Suppressor macrophage (primary cell): ENCODE data around the gene KCNF1.

Experiments
- DNase-seq, 4 experiments: peaks; one replicate each; pipeline ENCODE4 v3.0.0-alpha.2; 2020 to 2022

KCNF1 gene

DNA sequence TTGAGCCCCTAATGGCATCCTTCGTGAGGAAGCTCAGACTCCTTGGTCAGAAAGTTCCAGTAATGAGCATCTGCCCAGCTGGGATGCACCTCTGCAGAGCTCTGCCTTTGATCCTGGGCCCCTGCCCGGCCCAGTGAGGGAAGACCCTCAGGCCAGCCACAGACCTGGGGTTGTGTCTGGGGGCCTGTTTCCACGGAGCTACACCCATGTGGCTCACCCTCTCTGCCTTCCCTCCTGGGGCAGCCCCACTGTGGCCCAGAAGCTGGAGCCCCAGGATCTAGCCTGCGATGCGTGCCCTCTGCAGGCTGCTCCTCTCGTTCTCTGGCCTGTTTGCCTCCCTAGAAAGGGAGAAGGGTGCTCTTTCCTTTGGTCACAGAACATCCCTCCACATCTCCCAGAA is 9.8 kb downstream of the KCNF1 start:
- no peak for DNase-seq

DNA sequence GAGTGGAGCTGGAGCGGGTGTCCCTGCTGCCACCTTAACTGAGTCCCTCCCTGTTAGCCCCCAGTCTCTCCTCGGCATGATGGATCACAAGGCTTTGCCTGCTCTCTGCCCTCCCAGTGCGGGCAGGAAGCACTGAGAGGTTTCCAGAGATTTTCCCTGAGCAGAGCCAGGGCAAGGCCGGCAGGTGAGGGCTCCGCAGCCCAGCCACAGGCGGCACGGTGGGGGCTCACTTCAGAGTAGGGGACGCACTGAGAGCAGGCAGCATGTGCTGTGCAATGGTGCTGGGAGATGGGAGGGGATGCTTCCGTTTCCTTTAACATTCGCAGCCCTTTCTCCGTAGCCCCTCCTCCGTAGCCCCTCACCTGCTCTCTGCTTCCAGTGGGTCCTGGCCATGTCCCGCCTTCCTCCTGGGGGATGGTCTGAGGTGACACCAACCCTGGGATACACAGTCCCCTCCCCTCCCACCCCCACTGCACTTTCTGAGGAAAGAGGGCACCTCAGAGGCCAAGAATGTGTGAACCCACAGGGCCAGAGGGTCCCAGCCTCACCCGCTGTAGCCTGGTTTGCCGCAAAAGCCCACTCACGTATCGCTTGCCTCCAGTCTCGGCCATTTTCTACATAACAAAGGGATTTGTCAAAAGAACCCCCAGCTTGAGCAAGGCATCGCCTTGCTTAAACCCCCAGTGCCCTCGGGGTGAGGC is 10.7 kb downstream of the KCNF1 start:
- DNase-seq: no peak

DNA sequence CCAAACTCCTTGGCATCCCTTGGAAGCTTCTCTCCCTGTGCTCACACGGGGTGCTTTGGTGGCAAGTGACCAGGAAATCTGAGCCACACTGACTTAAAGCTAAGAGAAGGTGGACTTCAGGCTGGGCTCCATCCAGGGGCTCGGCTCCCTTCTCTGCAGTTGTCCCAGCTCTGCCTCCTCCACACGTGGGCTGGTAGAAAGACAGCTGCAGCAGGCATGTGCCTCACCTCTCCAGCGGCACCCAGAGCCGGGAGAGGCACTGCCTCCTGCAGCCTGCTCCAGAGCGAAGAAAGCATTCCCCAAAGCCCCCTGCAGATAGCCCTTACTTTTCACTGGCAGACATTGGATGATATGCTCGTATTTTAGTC is 11.3 kb downstream of the KCNF1 start:
- DNase-seq: no peak

DNA sequence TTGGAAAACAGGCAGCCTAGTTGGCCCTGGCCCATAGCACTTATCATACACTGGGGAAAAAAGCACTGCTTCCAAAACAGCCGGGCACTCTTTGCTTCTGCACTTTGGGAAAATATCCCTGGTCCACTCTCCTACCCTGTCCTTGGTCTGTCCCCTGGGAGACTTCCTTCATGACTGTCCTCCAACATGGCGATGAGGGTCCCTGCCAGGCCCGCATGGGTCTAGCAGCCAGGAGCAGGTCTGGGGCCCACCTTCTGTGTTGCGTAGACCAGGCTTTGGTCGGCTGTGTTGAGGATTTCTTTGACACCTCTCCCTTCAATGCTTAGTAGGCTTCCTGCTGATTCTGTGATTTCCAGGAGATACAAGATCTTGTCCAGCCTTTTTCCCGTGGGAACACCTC is 12.2 kb downstream of the KCNF1 start:
- DNase-seq: no peak

DNA sequence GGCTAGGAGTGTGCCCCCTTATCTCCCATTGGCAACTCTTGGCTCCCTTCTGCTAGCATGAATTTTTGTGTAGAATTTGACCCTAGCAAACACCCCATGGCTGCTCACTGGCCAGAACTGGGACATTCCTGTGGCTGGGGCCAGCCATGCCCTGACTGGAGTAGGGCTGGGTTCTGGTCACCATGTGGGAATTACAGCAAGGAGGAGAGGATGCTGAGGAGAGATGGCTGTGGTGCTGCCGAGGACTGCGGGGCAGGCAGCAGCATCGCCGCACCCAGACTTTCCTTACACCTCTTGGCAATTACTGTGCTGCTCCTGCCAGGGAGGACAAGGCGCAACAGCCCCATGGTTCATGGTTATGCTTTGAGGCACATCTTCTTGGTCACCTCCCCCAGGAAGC is 12.7 kb downstream of the KCNF1 start:
- DNase-seq: no peak

DNA sequence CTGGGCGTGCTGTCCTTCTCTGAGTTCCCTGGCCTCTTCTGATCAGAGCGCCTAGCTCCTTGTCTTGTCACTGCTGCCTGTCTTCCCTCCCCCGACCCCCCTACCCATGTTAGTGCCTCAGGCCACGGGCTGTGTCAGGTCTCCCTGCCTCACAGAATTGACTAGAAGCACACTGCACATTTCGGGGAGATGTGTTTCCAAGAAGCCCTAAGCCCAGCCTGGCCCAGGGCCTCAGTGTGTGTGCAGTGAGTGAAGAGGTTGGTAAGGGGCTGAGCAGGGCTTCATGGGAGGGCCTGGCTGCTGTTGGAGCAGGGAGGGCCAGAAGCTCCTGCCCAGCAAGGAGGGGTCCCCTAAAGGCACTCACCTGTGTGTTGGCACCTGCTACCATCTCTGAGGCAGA is 13.1 kb downstream of the KCNF1 start:
- DNase-seq: no peak

DNA sequence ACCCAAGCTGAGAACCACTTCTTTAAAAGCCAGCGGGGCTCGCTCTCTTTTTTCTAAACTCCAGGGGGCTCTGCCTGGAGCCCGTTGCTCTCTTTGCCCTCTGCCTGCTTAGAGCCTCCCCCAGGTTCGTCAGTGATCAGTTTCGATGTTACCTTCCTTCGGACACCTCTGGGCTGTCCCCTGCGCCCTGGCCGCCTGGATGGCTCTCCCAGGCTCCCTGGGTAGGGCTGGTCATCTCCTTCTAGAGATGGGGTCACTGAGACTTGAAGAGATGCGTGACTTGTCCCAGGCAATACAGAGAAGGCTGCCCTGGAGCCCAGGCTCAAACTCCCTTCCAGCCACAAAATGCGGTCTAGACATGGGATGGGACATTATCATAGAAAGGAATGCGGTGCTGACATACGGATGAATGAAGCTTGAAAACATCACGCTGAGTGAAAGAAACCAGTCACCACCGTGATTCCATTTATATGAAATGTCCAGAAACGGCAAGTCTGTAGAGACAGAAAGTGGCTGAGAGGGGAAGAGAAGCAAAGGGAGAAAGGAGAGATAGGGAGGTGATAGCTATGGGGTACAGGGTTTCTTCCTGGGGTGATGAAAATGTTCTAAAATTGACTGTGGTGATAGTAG is 14.6 kb downstream of the KCNF1 start:
- DNase-seq: no peak

DNA sequence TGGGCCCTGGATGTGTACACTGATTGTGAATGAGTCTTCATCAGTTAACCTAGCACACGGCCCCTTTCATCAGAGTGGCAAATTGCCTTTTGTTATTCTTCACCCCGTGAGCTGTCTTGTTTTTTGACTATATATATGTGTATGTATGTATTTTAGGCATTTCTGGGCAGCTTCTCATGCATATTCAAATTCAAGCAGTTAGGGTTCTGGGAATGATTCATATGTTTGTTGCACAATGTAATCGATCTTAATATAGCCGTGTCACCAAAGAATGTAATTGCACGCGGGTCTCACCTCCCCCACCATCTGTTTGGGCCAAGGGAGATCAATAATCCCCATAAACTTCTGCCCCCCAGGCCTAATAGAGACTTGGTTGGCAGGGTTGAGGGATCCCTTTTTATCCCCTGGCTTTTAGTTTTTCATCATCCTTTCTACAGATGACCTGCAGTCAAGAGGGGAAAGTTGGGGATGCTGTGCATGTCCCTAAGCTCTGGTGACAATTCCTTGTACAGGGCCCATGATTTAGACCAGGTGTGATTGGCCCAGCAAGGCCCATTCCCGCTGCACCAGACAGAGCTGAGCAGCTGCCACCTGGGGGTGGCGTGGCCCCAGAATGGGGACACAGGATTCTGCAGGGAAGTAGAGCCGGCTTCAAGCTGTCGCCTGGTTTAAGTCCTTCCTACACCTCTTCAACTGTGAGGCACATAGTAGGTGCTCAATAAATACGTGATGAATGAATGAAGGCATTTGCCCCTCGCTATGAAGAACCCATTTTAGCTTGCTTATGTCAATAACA is 19.2 kb downstream of the KCNF1 start:
- no peak for DNase-seq

DNA sequence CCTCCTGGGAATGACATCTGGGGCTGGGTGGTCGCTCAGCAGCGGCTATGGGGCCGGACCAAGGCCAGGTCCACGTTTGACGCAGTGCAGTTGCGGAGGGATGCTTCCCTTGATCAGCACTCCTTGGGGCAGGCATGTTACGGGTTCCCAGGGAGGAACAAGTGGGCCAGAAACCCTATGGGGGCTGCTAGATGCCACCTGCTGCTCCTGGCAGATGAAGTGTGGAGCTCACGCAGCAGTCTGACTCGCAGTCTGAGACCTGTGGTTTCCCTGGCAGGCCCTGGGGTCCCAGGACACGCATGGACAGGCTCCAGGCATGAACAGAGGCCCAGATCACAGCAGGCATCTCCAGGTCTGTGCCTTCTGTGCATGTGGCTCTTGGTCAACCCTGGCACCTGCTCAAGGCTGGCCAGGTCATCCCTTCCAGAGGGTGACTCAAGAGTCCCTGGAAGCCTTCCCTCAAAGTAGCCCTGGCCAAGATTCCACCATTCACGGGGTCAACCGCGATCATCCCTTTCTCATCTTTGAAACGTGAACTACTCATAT is 20.0 kb downstream of the KCNF1 start:
- DNase-seq: no peak

DNA sequence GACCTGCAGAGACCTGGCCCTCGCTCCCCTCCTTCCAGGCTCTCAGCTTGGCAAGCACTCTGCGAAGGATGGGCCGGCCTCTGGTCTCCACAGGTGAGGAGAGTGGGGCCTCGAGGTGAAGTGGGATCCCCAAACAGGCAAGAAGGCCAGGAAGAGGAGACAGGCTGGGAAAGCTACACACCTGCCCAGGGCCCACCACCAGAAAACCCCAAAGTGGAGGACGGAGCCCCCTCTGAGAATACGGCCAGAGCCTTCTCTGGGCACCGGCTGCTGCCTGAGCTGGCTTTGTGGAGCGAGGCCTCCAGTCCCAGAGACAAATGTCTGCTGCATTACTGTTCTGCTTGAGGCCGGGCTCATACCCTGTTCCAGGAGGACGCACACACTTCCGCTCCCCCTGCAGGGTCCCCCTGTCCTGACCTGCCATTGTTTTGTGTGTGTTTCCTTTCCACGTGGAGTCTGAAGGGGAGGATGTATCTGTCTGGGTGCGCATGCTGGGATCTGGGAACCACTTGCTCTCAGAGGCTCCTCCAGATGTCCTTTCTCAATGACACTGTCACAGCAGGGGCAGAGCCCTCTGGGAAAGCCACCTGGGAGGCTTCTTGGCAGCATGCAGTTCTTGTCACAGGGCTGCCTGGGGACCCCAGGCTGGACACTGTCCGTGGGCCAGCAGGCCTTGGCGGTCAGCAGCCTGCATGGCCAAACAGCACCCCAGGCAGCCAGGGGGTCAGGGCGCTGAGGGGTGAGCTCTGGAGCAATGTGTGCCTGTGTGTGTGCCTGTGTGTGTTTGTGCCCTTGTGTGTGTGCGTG is 20.8 kb downstream of the KCNF1 start:
- DNase-seq: no peak

DNA sequence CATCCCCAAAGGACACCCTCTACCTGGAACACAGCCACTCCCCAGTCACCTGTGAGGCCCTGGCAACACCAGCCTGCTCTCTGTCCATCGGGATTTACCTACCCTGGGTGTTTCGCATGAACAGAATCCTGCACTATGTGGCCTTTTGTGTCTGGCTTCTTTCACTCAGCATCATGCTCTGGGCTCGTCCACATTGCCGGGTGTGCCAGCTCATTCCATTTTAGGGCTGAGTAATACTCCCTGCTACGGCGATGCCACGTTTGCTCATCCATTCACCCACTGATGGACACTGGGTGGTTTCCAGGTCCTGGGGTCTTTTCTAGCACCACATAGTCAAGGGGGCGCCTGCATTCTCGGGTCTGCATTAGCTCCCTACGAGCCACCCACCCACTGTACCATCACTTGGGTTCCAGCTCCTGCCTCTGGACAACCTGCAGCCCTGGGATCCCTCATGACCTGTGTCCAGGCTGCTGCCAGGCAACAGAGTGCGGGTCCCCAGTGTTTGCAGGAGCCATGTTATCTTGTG is 22.0 kb downstream of the KCNF1 start:
- no peak for DNase-seq

DNA sequence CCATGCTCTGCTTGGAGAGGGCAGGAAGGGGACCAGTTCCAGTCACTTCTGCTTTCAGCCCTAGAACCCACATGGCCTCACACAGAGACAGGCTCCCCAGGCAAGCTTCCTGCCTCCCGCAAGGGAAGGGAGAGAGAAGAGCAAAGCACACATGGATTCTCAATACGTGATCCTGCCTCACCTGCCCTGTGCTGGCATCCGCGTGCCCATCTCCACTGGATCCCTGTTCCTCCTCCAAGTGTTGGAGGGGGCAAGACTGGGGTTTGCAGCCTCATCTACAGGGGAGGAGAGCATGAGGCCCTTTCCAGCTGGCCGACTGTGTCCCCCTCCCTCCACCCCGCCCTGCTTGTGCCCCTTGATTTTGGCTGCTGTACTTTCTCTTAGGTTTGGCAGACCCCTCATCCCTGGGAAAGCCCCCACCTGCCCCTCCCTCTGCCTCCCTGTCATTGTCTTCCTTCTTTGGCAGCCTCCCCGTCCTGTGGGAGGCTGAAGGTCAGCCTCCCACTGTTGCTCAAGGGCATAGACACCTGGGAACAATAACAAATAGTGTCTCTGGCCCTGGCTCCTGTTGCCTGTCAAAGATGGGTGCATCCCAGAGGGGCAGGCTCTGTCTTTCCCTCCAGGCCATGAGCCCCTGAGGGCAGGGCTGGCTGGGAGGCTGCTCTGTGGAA is 22.7 kb downstream of the KCNF1 start:
- DNase-seq: peak in 1 of 4 experiments; percentile 9

DNA sequence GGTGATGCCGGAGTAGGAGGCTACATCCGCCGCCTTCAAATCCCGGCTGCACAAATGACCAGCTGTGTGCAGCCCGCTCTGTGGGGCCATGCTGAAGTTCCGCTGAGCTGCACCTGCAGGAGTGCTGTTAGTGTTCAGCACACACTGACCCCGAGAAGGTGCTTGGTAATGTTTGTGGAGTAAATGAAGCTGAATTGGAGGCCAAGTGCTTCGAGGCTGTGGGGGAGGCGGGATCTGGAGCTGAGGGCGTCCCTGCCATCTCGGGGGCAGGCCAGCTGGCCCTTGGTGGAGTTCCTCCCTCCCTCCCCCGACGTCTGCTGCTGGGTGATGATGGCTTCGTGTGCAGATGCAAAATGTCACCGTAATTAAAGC is 23.2 kb downstream of the KCNF1 start:
- no peak for DNase-seq

DNA sequence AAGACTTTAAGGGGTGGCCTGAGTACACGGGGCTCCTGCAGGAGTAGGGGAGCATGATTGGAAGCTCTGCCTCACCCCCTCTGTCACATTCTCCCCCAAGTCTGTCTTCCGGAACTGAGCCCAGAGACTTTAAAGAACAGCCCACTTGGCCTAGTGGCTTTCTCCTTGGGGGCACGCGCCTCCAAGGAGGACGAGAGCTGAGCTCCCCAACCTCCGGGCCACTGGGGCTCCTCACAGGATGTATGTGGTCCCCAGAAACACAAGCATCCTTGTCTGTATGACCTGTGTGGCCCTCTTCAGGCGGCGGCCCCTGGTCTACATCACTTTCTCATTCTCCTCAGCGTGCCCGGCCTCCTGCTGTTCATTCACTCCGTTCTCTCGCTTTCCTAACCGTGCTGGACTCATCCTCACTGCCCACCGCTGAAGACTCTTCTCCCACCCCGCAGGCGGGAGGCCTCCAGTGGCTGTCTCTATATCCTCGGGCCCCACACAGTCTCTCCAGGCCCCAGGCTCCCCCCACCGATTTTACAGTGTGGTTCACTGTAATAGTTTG is 23.7 kb downstream of the KCNF1 start:
- DNase-seq: no peak

DNA sequence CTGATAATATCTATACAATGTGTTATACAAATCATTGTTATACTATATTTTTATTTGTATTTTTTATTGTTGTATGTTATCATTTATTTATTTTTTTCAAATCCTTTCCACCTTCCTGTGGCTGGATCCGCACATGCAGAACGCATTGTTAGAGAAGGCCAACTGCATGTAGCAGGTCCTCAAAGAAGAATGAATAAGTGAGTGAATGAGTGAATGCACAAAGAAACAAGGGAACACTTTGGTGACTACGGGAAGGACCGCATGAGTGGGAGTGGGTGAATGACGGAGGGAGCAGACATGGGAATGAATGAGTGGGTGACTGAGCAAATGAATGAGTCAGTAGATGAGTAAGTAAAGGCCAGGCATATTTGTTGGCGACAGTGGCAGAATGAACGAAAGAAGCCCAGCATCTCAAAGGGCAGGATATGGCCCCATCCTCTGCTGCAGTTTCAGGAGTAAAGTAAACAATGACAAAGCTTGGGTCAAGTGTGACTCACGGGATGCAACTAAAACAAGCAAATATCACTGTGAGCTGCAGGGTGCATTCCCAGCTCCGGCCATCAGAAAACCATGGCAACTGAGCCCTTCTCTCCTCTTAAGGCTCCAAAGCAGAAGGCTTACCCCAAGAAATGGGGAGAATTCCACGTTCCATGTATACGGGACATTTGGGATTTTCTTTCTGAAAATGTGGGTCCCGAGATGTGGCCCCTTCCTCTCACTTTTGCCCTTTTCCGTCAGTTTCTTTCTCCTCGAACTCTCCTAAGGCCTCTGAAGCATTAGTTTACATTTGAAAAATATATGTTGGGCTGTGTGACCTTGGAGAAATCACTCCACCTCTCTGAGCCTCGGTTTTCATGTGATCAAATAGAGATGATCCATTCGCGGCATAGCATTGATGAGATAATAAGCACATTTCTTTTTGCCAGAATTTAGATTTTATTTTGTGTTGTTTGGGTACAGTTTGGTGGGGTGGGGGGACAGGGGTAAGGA is 24.5 kb downstream of the KCNF1 start:
- peak in 2 of 4 experiments; percentile 12 to 32 for DNase-seq

DNA sequence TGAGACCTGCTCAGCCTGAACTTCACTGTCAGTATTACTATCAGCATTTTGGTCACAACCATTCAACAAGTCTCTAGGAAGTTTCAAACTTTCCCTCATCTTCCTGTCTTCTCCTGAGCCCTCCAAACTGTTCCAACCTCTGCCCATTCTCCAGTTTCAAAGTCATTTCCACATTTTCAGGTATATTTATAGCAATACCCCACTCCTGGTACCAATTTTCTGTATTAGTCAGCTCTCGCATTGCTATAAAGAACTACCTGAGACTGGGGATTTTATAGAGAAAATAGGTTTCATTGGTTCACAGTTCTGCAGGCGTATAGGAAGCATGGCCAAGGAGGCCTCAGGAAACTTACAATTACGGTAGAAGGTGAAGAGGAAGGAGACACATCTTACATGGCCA is 27.3 kb downstream of the KCNF1 start:
- DNase-seq: no peak

DNA sequence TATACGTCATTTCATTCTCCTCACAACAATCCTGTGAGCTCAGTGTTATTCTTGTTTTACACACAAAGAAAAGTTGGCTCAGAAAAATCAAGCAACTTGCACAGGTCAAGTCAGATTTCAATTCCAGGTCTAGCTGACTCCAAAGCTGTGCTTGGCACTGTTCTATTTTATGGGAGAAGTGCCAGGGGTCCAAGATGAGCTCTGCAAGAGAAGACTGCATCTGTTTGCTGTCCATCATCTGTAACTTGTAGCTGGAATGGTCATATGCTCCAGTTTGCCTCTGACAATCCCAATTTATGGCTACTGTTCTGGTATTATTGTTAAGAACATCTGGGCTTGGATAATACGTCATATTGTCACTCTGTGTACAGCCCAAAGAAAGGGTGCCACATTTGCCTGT is 28.9 kb downstream of the KCNF1 start:
- no peak for DNase-seq

DNA sequence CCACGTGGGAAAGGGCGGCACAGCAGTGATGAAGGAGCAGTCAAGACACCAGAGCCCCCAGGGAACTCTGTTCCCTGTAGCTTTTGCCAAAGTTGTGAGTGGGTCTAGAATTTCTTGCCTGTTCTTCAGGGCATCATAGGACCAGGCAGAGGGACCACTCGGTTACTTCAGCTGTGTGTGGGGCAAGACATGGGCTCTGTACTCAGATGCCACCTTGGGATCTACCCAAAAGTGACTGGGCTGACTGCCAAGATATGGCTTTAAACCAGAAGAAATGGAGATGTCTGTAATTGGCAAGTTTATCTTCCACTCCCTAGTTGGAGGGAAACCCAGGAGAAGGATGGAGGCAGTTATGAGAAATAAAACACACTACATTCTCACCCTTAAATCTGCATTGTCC is 29.6 kb downstream of the KCNF1 start:
- DNase-seq: no peak

DNA sequence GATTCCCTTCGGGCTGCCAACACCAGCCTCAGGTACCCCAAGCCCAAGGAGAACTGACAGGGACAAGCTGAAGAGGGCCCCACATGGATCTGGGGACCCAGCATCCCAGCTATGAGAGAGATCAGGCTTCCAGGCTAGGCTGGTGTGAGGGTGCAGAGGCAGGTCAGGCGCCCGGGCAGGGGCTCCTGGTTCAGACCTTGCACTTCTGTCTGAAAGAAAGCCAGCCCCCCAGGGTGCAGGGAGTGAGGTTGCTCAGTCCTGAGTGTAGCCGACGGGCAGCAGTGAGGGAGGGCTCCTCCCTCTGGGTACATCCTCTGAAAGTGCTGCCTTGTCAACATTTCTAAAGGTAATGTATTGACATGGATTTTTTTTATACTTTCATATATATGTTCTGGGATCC is 33.1 kb downstream of the KCNF1 start:
- no peak for DNase-seq

DNA sequence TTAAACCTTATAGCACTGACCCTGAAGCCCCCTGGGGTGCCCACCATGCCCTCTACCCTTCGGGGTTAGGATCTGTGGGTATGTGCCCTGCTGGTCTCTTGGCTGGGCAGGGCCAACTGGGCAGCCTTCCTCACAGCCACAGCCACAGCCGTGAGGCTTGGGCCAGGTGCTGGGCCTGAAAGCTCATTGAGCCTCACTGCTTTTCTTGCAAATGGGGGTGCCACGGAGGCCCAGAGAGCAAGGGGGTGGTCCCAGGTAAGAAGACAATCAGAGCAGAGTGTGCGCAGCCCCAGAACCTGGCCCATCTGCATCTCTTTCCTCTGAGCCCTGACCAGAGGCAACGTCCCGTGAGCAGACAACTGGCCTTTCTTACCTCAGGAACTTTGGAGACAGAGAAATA is 34.7 kb downstream of the KCNF1 start:
- DNase-seq: no peak
